HG02970 (cell line): ENCODE measurements around the gene PTGFRN.
"Not testable (repeated sequence)": the region's sequence is repeated elsewhere in the genome, so short reads cannot be mapped to it uniquely, and the experiment has no call there.

Experiments
- ATAC-seq: cut with Tn5 transposase; IDR thresholded peaks from one replicate; pipeline ENCODE4 v1.9.1; 2021; ENCODE audit warnings: mild to moderate bottlenecking, moderate library complexity, moderate number of reproducible peaks; ENCODE audit not compliant: unreplicated experiment, low FRiP score

The PTGFRN gene

GRCh38 chr1:116914667-116915066, 5.0 kb downstream of the PTGFRN start:
- no peak for ATAC-seq

GRCh38 chr1:116915086-116915661, 5.5 kb downstream of the PTGFRN start:
- no peak for ATAC-seq

- ATAC-seq, result no peak
Observed at GRCh38 chr1:116916002-116916401, 6.3 kb downstream of the PTGFRN start.

- ATAC-seq, result no peak
Observed at GRCh38 chr1:116916533-116917445, 7.1 kb downstream of the PTGFRN start.

- ATAC-seq, result no peak
Observed at GRCh38 chr1:116918714-116919357, 9.1 kb downstream of the PTGFRN start.

- ATAC-seq, result no peak
Observed at GRCh38 chr1:116919802-116920201, 10.1 kb downstream of the PTGFRN start.

GRCh38 chr1:116920211-116920610, 10.5 kb downstream of the PTGFRN start:
- no peak for ATAC-seq

GRCh38 chr1:116921301-116921885, 11.7 kb downstream of the PTGFRN start:
- no peak for ATAC-seq

- ATAC-seq, result no peak
Observed at GRCh38 chr1:116921937-116922336, 12.2 kb downstream of the PTGFRN start.

- no peak for ATAC-seq
Observed at GRCh38 chr1:116923421-116923820, 13.7 kb downstream of the PTGFRN start.

- no peak for ATAC-seq
Observed at GRCh38 chr1:116927049-116927798, 17.5 kb downstream of the PTGFRN start.

GRCh38 chr1:116929961-116930592, 20.4 kb downstream of the PTGFRN start:
- no peak for ATAC-seq

- ATAC-seq, result no peak
Observed at GRCh38 chr1:116931016-116931918, 21.6 kb downstream of the PTGFRN start.

GRCh38 chr1:116933606-116934515, 24.1 kb downstream of the PTGFRN start:
- no peak for ATAC-seq

- ATAC-seq, result no peak
Observed at GRCh38 chr1:116934586-116935207, 25.0 kb downstream of the PTGFRN start.

- ATAC-seq, result no peak
Observed at GRCh38 chr1:116938216-116938615, 28.5 kb downstream of the PTGFRN start.

GRCh38 chr1:116939780-116940543, 30.2 kb downstream of the PTGFRN start:
- ATAC-seq, result not testable (repeated sequence)
